Activated T-cell treated with anti-CD3 and anti-CD28 coated beads for 48 hours (primary cell): ENCODE data around the gene SH2D1A.
"Not testable (repeated sequence)": the region's sequence is repeated elsewhere in the genome, so short reads cannot be mapped to it uniquely, and the experiment has no call there.

Experiments
- DNase-seq: peaks from one replicate; pipeline ENCODE4 v3.0.0-alpha.2; 2020; ENCODE audit warnings: low read depth

SH2D1A gene

DNA sequence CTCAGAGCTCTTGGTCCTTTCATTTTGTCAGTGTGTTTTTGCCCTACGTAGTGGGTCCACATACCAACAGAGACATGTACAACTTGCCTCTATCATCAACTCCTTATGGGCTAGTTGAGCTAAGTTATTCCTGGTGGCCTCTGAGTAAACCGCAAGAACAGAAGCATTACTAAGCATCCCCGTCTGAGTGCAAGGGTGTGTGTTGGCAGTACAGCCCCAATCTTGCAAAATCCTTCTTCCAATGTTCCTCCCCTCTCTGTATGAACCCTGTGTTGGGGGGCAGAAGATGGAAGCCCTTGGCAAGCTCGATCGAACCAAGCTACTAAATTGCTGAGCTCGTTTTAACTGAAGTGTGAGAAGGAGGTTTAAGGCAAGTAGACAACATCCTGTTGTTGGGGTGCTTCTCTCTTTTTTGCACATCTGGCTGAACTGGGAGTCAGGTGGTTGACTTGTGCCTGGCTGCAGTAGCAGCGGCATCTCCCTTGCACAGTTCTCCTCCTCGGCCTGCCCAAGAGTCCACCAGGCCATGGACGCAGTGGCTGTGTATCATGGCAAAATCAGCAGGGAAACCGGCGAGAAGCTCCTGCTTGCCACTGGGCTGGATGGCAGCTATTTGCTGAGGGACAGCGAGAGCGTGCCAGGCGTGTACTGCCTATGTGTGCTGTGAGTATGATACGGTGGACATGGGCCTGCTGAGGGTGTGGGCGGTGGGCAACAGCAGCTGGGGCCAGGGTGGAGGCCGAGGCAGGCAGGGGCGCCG is at the start of gene SH2D1A:
Gene SH2D1A (plus strand): TSS at position 447 of the 760 bp plus-strand sequence. CDS start 80 bp downstream, at position 527.
- no peak for DNase-seq

DNA sequence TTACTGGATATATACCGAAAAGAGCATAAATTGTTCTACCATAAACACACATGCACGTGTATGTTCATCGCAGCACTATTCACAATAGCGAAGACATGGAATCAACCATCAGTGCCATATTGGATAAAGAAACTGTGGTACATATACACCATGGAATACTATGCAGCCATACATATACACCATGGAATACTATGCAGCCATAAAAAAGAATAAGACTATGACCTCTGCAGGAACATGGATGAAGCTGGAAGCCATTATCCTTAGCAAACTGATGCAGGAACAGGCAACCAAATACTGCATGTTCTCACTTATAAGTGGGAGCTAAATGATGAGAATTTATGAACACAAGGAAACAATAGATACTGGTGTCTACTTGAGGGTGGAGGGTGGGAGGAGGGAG is 47.0 kb upstream of the SH2D1A start:
- DNase-seq, result not testable (repeated sequence)

DNA sequence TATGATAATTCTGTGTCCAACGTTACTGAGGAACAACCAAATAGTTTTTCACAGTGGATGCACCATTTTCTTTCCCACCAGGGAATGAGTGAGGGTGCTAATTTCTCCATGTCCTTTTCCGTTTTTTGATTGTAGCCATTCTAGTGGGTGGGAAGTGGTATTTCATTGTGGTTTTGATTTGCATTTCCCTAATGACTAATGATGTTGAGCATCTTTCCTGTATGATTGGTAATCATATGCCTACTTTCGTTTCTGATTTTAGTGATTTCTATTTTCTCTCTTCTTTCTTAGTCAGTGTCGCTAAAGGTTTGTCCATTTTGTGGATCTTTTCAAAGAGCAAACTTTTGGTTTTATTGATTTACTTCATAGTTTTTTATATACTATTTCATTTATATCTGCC is 46.0 kb upstream of the SH2D1A start:
- no peak for DNase-seq

DNA sequence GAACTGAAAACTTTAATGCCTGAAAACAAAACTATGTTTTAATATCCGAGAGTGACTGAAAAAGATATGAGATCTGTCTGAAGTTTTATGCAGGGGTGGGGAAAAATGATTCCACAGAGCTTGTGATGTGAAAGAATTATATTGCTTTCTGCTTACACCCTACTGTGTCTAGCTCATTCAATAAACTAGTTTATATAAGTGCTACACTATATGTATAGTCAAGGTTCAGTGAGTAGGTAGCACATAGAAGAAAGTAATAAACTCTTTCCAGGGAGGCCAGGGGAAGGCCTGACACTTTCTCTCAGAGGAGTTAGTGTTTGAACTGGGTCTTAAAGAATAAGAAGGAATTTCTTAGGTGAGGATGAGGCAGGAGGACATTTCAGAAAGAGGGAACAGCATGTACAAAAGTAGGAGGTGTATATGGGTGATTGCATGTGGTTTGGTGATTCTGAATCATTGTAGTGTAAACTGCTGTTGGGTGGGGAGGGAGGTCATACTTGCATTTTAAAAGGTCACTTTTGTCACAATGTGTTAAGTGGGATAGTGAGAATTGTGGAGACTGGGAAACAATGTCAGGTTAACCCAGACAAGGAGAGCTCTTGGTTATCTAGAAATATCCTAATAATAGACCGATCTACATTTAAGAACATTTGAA is 39.0 kb upstream of the SH2D1A start:
- no peak for DNase-seq

DNA sequence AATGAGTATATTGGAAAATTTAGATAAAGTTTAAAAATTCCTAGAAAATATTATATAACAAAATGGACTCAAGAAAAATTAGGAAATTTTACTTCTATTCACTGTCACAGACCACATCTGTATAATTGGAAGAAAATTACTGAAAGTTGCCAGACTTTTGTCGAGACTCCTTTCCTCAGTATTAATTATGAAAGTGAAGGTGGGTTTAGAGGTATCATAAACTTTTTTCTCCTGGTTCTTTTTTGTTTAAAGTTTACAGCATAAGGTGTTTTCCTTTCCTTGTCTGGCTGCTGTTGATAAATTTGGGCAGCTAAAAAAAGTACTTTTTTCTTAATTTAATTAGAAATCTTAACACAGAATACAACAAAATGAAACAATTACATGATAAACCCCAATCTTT is 20.6 kb upstream of the SH2D1A start:
- DNase-seq, result no peak

DNA sequence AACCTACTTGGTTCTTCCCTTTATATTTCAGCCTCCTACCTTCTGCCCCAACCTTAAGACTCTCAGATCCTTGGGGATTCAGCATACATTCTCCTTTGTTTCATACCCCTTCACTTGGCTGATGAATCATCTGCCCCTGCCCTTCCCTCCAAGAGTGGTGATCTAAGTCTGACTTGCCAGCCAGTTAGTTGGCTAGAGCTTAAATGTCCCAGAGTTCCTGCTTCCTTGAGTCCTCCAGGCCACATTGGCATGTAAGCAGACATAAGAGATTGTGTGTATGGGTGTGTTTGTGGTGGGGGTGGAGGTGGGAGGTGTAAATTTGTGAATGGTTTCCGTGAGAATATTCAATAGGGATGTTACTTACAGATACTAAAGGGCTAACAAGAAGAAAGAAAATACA is 17.6 kb upstream of the SH2D1A start:
- no peak for DNase-seq

DNA sequence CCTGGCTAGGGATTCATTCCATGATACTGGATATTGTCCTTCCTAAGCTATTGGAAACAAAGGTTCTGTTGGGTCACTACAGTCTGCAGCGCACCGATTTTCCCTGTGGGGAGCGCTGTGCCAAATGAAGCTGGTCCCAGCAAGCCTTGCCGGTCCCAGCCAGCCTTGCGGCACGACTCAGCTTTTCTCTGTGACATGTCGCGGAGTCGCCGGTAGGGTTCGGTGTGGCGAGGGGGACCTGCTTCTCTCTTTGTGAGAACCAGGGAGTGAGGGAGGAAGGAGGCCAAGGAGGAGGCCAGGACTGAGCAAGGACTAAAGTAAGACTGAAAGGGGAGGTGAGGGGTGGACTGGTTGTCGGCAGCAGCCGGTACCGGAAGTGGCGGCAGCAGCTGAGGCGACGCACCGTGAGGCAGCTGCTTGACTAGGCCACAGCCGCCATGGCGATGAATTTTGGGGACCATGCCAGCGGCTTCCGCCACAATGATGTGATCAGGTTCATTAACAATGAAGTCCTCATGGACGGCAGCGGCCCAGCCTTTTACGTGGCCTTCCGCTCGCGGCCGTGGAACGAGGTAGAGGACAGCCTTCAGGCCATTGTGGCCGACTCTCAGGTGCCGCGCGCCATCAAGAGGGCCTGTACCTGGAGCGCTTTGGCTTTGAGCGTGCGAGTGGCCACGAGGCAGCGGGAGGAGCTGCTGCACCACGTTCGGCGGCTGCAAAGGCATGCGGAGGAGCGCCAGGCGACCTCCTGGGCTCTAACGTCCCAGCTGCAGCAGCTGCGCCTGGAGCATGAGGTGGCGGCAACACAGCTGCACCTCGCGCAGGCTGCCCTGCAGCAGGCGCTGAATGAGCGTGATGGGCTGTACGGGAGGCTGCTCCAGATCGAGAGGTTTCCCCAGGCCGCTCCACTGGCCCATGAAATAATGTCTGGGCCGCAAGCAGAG is 13.6 kb upstream of the SH2D1A start, which contains the start of gene TEX13D:
Gene TEX13D (plus strand): TSS at position 180 of the 944 bp plus-strand sequence. CDS start 258 bp downstream, at position 438.
- DNase-seq, result no peak

DNA sequence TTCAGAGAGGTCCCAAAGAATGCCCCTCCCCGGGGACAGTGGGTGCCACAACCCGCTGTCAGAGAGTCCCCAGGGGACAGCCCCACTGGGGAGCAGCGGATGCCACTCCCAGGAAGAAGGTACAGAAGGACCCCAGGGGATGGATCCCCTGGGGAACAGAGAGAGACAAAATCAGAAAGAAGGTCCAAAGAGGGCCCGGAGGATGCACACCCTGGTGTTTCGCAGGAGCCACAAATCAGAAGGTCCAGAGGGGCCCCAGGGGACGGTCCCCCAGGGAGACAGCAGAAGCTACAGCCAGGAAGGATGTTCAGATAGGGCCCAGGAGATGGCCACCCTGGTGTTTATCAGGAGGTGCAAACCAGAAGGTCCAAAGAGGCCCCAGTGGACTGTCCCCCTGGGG is 12.5 kb upstream of the SH2D1A start:
- DNase-seq, result no peak

DNA sequence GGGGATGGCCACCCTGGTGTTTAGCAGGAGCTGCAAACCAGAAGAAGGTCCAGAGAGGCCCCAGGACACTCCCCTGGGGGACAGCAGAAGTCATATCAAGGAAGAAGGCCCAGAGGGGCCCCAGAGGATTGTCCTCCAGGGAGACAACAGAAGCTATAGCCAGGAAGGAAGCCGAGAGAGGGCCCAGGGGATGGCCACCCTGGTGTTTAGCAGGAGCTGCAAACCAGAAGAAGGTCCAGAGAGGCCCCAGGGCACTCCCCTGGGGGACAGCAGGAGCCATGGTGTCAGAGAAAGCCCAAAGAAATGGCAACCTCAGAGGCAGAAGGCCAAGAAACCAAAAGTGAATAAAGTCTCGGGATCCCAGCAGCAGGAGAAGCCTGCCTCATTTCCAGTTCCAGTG is 11.8 kb upstream of the SH2D1A start:
- not testable (repeated sequence) for DNase-seq

DNA sequence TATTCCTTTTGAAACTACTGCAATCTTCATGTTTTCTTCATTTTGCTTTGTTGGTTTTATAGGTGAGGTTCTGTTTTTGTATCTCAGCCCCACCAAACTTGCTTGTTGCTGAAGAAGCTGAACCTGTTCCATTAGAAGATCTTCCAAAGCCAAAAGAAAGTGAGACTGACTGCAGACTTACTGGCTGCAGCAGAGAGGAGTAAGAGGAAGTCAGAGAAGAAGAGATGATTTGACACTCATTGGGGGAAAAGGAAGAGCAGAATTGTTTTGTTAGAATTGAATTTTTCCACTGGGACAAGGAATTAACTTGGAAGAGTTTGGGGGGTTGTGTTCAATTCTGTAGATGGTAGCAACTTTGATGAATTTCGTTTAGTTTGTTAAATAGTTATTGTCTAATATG is 10.8 kb upstream of the SH2D1A start:
- no peak for DNase-seq

DNA sequence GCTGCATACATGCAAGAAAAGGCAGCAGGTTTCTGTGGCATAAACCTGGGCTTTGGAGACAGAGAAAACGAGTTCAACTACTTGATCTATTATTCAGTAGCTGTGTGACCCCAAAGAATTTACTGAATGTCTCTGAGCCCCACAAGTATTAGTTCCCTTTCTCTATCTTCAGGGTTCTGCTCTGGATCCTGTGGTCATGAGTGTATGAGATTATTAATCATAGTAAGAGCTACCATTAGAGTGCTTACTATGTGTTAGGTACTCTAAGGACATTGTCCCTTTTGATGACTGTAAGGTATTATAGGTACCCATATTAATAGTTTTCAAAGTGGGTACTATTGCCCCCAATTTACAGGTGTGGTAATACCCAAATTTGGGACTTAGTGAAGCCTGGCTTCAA is 8.4 kb upstream of the SH2D1A start:
- no peak for DNase-seq

DNA sequence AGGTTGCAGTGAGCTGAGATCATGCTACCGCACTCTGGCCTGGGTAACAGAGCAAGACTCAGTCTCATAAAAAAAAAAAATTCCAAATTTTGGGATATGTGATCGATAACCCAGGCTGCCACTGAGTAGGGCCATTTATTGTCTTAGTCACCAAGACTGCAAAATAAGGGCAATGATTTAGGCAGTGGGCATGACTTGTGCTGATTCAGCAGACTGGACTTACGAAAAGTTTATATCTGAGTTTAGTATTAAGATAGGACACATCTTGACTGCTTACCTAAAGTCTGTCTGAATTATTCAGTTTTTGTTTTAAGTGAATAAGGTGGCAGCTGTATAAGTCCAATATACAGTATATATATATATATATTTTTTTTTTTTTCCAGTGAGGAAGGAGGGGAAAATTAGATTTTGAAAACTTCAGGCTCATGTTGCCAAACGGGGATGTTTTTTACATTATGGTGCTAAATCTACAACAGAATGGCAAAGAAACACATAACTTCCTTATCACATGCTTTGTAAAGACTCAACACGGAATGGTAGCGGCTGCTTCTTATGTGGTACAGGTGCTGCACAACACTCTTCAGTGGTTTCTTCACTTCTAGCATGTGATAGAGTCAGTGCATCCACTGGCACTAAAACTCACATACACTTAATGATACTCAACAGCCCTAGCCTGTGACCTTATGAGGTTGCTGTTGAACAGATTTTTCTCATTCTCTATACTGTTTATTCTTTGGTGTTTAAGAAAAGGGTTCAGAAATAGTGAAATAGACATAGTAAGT is 7.4 kb upstream of the SH2D1A start:
- no peak for DNase-seq

DNA sequence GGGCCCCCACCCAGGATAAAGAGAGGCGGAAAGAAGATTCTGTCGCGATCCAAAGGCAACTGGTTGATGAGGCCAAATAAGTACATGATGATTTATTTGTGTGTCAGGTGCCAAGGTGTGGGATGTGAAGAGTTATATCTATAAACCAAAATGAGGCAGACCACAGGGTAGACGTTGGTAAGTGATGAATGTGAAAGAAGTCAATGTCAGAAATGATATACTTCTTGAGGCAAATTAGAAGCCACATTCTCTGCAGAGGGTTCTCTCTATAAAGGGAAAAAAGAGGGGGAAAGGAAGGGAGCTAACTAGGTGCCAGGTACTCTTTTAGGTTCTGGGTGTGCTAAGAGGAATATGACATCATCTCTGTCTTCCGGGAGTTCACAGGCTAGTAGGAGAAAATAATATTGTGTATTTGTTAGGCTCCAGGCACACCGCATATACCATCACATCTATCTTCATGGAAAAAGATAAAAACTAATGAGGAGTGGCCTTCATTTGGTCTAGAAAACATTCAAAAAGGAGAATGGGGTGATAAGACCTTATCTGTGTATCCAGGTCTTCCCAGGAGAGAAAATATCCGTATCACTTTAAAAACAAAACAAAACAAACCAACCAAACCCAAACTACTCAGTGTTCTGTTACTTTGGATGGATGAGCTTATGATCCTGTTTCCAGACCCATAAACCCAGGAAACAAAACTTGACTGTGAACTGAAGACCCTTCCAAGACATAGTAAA is 4.8 kb upstream of the SH2D1A start:
- DNase-seq, result no peak

DNA sequence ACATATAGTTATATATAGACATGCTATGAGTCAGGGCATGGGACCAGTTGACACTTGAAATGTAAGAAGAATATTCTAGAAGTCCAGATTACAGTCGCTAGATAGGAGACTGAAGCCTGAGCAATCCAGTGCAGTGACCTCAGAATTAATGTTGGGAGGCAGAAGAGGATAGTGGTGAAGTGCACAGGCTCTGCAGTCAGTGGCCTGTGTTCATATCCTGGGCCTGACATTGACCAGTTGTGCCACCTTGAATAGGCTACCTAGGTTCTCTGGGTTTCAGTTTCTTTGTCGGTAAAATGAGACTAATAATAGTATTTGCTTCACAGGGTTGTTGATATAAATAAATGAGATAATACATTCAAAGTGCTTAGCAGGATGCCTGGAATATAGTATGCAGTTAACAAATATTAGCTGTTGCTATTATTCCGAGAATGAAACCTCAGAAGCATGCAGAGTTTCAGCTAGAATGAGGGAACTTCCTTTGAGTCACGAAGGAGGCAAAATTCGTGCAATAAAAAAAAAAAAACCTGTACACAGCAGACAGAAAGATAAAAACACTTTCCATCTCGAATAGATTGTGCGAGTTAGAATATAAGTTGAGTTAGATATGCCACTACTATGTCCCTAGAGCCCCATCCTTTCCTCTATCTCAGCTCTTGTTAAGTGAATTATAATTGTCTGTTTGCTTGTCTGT is 4.0 kb upstream of the SH2D1A start:
- no peak for DNase-seq

DNA sequence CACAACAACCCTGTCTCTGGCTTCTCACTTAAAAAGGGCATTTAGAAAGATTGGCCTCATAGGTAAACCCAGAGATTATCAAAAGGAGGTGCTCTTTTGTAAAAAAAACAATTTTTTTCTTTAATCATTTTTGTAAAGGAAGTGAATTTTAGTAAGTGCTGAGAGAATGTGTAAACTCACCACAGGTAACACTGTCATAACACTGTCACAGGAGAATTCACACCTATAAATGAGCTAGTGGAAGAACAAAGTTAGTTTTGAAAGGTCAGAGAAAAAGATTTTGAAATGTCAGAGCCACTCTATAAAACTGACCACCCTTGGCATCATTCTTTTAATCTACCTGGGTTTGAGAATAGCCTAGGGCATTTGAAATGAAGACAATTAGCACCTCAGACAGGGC is 3.3 kb upstream of the SH2D1A start:
- no peak for DNase-seq

DNA sequence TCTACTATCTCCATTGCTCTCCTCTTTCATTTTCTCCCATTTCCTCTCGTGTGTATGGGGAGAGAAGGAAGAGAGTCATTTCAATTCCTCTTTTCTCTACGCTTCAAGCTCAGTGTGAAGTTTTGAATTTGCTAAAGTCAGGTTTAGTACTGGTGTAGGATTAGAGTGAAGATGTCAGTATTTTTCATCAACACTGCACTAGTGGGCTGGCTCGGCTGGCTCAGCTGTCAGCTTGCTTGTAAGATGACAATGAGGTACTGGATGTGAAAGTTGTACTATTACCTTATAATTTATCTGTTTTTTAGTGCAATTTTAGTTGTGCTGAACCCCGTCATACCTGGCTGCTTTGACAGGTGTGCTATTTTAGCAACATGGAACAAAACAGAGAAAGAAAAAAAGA is 2.1 kb upstream of the SH2D1A start:
- no peak for DNase-seq

DNA sequence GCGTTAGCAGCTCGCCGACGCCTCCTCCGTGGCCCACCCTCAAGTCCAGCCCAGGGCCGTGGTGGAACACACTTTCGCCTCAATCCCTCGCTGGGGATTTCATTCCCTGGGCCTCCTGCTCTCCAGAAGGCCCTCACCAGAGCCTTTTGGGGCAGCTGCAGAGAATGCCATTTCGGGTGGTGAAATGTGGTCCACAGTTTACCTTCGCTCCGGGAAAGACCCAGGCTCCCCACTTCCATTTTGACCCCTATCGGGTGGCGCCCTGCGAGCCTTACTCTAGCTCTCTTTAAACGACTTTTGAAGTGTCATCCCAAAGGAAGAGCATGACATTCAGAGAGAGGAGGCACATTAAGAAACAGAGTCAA is 496 bp downstream of the SH2D1A start:
- no peak for DNase-seq

DNA sequence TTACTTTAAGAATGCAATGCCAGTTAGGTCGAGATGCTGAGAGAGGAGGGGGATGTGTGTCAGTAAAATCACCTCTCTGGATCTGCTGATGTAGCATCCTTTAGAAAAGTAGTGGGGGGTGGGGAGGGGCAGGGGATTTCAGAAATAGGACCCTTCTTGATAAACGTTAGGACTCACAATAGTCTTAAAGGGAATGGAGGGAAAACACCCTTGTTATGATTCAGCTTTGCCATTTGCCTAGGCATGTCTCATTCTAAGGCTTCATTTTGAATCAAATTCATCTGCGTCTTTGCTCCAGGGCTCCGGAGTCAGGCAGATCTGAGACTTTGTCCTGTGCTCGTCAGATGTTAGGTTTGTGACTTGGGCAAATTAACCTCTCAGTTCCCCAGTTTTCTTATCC is 879 bp downstream of the SH2D1A start:
- no peak for DNase-seq

DNA sequence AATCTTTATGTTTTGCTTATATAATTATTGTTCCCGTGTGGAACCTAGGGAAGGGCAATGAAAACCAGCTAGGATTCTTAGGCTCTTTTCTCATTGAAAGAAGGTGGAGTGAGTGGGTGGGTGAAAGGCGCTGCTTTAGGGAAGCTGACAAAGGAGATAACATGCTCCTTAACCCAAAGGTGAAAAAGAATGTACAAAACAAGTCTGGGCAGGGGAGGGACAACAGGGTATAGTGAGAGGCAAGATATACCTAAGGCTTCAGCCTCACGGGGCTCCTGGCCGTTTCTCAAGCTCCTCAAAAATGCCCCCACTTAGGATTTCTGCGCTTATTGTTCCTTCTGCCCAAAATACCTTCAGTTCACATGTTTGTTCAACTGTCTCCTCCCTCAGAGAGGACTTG is 1.8 kb downstream of the SH2D1A start:
- no peak for DNase-seq

DNA sequence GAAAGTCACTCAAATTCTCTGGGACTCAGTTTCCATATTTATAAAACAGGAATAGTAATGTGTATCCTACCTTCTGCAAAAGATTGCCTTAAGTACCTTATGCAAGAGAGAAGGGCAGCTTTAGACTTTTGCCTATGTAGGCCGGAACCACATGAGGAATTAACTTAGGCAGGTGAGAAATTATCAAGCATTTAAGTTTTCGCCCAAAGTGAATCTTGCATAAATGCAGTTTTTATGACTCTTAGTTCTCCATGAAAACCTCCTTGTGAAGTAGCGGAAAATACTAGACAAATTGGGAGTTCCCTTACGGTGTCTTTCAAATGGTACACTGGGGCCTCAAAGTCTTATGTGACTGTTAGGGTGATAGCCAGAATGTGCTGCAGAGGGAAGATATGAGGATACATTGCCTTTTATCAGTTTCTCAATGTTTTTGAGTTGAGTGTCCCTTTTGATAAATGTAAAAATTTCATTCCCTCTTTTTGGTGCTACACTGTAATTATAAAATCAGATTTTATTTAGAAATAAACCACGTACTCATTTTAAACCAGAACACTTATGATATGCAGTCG is 2.6 kb downstream of the SH2D1A start:
- no peak for DNase-seq
